ENCODE data around the gene CFAP70.

The CFAP70 gene

DNA sequence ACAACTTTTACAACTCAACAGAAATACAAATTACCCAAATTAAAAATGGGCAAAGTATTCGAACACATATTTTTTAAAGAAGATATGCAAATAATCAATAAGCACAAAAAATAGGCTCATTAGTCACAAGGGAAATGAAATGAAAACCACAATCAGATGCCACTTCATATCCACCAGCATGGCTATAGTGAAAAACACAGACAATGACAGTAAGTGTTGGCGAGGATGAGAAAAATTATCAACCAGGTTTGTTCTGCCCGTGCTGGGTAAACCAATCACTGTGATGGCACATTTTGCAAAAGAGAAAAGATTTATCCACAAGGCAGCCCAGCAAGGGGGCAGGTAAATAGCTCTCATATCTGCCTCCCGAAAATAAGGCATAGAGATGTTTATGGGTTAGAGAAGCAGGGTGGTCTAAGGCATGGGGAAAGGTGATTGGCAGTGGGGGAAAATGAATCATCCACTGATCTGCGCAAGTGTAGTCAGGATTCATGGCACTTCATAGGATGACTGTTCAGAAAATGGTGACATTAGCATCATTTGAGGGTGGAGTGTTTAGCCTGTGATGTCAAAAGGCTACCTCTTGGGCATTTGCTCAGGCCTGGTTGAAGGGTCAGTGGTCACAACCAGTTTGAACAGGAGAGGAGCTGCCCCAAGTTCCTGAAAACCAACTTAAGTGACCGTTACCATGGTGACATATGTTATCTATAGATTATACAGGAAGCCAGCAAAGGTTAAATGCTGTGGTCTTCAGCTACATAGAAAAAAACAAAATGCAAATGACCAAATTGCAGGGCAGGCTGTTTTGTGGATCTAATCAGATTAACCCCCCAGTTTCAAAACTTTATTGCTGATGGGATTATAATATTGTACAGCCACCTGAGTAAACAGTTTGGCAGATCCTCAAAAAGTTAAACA is 8.0 kb upstream of the CFAP70 start:
- TF ChIP-seq, protein P1, sequence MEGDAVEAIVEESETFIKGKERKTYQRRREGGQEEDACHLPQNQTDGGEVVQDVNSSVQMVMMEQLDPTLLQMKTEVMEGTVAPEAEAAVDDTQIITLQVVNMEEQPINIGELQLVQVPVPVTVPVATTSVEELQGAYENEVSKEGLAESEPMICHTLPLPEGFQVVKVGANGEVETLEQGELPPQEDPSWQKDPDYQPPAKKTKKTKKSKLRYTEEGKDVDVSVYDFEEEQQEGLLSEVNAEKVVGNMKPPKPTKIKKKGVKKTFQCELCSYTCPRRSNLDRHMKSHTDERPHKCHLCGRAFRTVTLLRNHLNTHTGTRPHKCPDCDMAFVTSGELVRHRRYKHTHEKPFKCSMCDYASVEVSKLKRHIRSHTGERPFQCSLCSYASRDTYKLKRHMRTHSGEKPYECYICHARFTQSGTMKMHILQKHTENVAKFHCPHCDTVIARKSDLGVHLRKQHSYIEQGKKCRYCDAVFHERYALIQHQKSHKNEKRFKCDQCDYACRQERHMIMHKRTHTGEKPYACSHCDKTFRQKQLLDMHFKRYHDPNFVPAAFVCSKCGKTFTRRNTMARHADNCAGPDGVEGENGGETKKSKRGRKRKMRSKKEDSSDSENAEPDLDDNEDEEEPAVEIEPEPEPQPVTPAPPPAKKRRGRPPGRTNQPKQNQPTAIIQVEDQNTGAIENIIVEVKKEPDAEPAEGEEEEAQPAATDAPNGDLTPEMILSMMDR (conservative IDR thresholded peaks at IDR 0.05), result no peak
- no peak overlapping the region for H3K27ac ChIP-seq

DNA sequence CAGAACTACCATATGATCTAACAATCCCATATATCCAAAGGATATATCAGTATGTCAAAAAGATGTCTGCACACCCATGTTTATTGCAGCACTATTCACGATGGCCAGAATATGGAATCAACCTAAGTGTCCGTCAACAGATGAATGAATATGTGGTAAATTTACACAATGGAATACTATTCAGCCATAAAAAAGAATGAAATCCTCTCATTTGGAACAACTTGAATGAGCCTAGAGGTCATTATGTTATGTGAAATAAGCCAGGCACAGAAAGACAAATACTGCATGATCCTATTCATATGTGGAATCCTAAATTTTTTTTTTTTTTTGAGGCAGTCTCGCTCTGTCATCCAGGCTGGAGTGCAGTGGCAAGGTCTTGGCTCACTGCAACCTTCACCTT is 6.3 kb upstream of the CFAP70 start:
- TF ChIP-seq, protein P1 (conservative IDR thresholded peaks at IDR 0.05), result no peak
- no peak overlapping the region for H3K27ac ChIP-seq

DNA sequence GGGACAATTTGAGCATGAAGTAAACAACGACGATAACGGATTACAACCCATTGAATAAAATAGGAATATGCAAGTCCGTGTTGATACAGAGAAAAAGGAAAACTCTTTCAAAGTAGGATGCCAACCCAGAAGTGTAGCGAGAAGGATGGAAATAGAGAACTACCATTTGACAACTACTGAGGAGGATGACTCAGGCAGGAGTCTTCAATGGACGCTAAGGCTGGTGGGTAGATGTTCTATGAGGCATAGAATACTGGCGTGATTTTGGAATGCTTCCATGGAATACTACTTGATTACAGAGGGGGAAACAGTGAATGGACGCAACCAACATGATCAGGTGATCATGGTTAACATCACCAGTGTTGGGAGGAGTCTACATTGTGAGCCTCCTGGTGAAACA is 828 bp upstream of the CFAP70 start:
- TF ChIP-seq, protein P1 (conservative IDR thresholded peaks at IDR 0.05), result no peak
- H3K27ac ChIP-seq, result peak overlapping the region; percentile 75

DNA sequence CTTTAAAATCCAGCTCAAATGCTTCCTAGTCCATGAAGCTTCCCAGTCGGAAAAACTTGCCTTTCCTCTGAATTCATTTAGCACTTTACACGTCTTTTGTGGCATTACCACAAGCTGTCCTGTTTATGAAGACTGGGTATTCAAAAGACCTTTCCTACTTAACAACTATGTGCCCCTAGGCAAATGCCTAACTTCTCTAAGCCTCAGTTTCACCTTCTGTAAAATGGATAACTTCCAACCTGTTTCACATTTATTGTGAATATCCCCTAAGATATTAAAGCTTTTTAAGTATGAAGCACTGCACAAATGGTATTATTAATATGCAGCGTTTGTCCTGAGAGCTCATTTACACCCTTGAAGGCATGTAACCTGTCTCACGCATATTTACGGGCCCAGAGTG is 843 bp downstream of the CFAP70 start:
- TF ChIP-seq, protein P1 (conservative IDR thresholded peaks at IDR 0.05), result no peak
- peak overlapping the region; percentile 75 for H3K27ac ChIP-seq

DNA sequence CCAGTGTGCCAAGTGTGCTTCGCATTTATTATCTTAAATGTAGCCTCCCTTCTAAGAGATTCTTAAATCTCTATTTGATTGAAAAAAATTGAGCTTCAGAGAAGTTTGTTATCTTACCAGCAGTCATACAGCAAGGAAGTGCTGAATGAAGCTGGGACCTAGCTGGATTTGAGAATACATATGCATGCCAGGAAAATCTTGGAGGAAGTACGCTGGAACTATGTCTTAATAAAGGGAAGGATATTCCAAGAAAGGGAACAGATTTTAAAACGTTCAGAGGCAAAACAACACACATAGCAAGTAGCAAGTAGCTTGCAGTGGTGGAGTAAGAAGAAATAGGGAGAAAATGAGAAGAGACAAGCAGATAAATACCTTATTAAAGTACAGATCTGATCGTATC is 1.5 kb downstream of the CFAP70 start:
- TF ChIP-seq, protein P1 (conservative IDR thresholded peaks at IDR 0.05), result no peak
- H3K27ac ChIP-seq, result no peak overlapping the region

DNA sequence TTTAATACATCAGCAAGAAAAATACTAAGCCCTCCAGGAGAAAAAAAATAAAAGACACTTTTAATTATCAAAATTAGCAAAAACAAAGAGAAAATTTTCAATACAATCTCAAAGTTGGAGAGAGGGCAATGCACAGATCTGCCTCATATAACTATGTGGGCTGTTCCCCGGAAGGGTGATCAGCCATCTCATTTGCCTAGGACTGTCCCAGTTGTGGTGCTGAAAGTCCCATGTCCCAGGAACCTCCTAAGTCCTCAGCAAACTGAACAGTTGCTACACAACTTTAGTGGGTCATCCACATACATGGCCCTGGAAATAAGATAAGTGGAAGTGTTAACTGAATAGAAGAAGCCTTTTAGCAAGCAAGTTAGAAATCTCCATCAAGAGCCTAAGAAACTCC is 14.4 kb downstream of the CFAP70 start:
- H3K27ac ChIP-seq, result no peak overlapping the region
- TF ChIP-seq, protein P1 (conservative IDR thresholded peaks at IDR 0.05), result no peak

DNA sequence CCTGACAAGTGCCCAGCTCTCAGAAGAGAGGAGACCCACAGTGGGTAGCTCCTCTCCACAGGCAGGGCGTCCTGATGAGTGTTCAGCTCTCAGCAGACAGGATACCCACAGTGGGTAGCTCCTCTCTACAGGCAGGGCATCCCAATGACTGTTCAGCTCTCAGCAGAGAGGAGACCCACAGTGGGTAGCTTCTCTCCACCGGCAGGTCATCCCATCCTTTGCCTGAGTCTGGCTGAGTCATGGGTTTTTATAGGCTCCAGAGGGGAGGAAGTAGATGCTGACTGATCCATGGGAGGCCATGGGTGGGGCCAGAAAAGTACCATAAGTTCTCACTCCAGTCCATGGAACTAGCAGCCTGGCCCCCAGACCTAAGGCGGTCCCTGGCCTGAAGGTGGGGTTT is 18.5 kb downstream of the CFAP70 start:
- TF ChIP-seq, protein P1 (conservative IDR thresholded peaks at IDR 0.05), result no peak
- no peak overlapping the region for H3K27ac ChIP-seq
